GM18499 (cell line): Measurements from ENCODE around the gene DISC1.

Source experiments
- ATAC-seq: cut with Tn5 transposase; IDR thresholded peaks from one replicate; pipeline ENCODE4 v1.9.1; 2021; ENCODE audit warnings: moderate number of reproducible peaks; ENCODE audit not compliant: insufficient read depth, unreplicated experiment

The DISC1 gene

DNA sequence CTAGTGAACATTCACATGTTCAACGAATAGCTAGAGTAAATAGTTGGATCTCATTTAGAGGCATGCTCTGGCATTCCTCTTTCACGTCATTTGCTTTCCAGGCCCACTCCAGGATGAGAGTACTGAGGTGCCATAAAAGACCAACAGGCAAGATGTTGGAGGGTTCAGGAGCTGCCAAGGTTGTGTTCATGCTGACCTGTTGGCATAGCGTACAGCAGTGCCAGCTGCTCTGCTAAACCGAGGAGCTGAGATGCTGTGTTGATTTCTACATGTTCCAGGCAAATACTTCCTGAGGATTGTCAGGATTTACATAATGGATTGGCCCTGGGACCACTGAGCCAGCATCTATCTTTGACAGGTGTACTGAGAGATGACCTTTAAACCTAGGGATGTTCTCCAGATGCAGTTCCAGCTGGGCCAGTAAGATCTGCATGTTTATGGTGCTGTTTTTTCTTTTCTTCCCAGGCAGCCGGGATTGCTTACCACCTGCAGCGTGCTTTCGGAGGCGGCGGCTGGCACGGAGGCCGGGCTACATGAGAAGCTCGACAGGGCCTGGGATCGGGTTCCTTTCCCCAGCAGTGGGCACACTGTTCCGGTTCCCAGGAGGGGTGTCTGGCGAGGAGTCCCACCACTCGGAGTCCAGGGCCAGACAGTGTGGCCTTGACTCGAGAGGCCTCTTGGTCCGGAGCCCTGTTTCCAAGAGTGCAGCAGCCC lies 66.9 kb downstream of the DISC1 start:
- ATAC-seq: no peak

DNA sequence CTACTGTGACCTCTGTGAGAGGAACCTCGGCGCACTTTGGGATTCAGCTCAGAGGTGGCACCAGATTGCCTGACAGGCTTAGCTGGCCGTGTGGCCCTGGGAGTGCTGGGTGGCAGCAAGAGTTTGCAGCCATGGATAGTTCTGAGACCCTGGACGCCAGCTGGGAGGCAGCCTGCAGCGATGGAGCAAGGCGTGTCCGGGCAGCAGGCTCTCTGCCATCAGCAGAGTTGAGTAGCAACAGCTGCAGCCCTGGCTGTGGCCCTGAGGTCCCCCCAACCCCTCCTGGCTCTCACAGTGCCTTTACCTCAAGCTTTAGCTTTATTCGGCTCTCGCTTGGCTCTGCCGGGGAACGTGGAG lies 67.5 kb downstream of the DISC1 start:
- no peak for ATAC-seq

DNA sequence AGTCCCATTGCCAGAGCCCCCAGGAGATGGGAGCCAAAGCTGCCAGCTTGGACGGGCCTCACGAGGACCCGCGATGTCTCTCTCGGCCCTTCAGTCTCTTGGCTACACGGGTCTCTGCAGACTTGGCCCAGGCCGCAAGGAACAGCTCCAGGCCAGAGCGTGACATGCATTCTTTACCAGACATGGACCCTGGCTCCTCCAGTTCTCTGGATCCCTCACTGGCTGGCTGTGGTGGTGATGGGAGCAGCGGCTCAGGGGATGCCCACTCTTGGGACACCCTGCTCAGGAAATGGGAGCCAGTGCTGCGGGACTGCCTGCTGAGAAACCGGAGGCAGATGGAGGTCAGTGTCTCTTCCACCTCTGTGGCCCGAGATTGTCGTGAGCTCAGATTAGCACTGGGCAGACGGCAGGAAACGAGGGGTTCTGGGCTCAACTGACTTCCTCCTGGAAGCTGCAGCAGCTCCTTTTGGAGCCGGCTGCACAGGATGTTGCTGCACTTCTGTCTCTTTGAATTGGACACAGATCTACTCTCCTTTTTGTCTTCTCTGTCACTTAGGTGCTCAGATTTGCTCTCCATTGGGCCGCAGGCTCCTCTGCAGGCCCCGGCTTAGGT lies 68.0 kb downstream of the DISC1 start:
- no peak for ATAC-seq

DNA sequence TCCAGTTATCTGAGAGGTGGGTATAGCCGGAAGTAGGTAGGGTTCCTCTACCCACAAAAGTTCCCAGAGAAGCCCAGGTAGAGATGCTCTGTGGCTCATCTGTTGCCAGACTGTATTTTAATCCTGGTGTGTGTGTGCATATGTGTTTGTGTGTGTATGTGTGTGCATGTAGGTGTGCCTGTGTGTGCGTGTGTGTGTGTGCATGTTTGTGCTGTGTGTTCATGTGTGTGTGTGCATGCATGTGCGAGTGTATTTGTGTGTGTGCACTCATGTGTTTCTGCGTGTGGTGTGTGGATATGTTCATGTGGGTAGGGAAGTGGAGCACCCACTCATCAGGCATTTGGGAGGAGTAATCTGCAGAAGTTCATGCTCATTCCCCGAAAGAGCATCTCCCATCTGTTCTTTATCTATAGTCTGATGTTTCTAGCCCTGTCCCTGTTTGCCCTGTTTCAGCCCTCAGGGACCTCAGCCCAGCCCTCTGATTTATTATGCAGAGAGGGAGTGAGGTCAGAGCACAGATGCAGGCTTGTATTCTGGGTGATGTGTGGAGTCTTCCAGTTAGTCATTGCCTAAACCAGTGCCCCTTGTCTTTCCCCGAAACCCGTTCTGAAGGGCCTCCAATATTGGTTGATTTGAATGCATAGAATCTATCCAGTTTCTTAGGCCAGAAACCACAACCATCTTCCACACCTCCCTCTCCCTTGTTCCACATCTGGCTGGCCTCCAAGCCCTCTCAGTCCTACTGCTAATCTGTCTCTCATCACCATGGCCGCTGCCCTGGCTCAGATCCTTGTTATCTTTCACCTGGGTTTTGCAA lies 69.1 kb downstream of the DISC1 start:
- ATAC-seq: no peak

DNA sequence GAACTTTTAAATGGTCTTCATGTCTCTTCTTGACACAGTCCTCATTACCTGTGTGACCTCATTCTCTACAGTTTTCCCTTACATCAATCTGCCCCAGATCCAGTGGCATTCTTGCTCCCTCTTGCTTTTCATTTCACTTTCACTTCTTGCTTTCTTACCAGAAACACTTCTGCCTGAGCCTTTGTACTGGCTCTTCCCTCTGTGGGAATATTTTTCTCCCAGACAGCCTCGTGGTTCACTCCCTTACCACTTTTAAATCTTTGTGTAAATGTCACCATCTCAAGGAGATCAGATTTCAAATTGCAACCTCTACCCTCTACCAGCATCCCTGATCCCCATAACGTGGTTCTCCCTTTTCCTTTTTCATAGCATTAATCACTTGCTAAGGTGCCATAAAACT lies 73.2 kb downstream of the DISC1 start:
- ATAC-seq: no peak

DNA sequence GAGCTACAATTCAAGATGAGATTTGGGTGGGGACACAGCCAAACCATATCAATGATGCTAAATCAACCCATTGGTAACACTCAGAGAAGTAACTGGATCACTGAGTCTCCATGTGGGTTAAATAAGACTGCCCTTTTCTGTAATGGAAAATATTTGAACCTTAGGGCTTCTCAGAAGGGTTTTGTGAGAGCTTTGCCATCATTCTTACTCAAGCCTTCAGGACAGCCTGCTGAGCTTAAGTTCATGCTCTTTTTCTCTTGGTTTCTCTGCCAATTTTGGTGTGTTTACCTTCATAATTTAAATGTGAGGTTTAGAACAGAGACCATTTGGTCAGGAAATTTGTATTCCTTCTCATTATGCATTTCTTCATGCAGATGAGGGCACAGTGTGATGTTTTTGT lies 74.7 kb downstream of the DISC1 start:
- ATAC-seq: no peak

DNA sequence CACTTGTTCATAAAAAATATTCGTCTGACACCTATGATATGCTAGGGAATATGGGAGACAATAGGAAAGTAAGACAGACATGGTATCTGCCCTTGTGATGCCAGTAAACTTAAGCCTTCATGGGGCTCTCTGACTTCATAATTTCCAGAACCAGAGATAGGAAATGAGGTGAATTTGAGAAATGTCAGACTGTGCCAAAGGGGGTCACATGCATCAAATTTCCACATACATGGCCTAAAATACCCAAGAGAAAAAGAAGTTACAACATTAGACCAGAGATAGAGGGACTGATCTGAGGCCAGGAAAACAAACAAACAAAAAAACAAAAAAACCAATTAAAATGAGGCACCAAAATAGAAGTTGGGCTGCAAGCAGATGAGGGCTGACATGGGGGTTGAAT lies 75.7 kb downstream of the DISC1 start:
- no peak for ATAC-seq

DNA sequence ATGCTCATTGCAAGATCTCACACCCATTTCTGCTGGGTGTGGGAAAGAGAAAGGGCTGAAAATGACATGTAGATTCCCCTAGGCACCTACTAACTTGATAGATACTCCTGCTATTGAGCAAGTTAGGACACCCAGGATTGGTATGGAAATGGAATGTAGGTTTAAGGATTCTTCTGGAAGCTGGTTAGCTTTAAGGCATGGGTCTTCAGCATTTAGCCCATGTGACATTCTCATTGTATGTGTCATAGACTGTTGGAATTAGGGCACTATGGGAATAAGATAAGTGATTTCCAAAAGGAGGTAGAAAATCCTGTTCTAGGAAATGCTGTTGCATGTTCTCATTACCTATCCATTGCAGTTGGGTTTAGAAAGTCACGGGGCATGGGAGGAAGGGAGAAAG lies 76.2 kb downstream of the DISC1 start:
- ATAC-seq: no peak

DNA sequence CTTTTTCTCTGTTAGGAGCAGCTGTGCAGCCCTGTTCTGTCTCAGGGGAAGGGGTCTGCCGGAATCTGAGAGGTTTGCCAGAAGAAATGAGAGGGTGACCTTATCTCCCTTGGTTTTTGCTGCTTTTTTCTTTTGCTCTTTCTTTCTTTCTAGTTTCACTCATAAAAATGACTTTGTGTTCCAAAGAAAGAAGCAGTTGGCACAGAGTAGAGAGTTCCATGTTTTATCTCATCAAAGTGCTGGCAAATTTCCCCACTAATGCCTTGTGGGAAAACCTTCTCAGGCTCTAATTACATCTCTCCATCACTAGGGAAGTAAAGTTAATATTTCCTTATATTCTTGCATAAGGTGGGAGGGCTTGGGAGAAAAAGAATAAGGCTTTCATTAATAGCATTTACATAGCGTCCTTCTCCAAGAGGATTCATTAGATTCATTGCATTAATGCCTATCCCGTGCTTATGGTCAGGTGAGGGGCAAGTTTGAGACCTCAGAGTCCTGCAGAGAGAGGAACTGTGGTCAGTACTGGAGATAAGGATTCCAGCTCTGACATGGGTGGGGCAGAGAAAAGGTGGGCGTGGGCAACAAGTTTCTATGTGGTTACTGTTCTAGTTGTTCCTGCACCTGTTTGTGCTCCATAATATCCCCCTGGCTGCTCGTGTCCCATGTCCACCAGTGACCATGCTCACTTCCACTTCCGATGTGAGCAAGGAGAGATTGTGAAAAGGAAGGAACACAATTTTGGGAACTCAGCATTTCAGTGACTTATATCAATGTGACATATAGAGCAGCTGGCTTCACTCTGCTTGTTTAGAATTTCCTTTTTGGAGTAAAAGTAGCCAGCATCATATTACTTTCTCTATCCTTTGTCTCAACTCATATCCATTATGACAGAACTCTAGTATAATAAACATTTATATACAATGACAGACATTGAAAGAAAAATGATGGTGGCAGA lies 79.5 kb downstream of the DISC1 start:
- no peak for ATAC-seq

DNA sequence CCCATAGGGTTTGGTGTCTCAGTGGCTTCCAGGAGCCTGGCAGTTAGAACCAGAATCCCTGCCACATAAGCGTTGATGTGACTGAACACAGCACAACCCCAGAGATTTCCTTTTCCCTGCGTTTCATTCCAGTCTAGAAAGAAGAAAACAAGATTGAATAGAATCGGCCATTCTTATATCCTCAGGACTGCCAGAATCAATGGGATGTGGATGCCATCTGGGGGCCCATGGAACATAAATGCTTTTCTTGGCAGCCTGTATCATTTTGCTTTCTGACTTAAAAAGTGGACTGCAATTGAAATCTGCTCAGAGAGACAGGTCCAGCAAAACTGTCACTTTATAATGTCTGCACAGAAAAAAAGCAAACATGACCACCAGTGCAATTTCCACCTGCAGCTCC lies 80.3 kb downstream of the DISC1 start:
- ATAC-seq: no peak

DNA sequence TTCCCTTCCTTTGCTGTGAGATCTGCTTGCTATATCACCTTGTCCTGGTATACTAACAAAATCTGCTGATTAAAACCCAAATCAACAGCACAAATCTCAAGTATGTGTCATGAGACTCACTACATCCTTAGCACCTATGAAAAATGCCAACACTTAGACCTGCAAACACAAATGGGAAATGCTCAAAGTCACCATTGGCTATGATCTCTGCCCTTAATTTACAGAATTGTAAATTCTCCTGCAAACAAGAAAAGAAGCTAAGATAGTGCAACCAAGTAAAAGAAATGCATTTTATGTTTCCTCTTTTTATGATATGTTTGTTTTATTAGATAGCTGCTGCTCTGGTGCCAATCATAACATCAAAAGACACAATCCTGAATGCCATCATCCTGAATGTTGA lies 80.8 kb downstream of the DISC1 start:
- ATAC-seq: no peak

DNA sequence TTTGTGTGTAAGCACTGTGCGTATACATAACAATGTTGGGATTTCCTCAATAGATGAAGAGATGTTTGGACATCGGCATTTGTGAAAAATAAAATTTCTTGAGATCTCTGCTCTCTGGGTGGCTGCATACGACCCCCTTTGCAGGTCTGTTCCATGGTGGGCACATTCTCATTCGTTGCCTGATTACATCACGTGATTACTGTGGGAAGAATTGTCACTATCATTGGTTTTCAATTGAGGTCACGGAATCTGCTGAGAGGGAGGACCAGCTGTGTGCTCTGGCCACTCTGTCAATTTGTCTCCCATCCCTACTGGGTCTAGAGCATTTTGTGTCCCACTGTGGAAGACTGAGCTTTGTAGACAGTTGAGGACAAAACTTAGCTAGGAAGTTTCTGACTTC lies 81.8 kb downstream of the DISC1 start:
- no peak for ATAC-seq

DNA sequence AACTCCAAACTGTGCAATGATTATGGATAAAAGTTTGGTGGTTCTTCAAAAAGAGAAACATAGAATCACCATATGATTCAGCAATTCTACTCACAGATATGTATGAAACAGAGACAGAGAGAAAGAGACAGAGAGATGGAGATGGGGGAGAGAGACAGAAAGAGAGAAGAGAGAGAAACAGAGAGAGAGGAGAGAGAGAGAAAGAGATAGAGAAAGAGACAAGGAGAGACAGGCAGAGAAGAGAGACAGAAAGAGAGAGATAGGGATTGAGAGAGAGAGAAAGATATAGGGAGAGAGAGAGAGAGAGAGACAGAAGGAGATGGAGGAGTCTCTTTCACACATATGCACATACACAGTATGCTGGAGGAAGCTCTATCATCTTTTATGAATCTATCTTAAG lies 87.8 kb downstream of the DISC1 start:
- ATAC-seq: no peak

DNA sequence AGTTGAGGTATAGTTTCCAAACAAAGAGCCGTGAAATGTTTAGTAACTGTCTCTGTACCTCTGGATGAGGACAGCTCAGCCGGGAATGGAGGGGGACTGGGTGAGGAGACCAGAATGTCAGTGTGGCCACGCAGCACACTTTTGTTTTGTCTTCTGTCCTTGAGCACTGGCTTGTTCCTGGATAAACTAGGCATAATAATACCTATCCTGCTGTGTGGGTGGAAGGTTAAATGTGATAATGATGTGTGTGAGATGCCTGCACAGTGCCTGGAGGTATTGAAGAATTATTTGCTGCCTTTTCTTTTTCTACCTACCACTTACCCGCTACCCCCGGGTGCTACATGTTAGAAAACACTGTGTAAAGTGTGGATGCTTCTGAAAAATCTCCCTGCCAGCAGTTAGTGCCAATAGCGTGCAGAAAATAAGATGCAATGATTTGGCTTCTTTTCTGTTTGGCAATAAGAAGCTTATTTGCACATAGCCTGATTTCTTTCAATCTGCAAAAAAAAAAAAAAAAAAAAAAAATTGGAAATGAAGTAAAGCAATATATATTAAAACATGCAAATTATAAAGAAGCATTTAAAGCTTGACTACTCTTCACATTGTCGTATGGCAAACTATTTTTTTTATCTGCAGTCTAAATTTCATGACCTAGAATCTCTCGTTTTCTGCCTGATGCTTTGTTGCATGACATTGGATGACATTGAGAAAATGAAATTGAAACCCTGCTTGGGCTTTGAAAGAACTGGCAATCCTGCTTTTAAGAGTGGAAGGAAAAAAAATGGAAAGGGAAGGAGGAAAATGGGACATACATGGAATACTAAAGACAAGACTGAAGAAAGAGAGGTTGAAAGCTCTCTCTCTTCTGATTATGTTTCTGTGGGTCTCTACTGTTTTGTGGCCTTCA lies 89.5 kb downstream of the DISC1 start:
- ATAC-seq: no peak

DNA sequence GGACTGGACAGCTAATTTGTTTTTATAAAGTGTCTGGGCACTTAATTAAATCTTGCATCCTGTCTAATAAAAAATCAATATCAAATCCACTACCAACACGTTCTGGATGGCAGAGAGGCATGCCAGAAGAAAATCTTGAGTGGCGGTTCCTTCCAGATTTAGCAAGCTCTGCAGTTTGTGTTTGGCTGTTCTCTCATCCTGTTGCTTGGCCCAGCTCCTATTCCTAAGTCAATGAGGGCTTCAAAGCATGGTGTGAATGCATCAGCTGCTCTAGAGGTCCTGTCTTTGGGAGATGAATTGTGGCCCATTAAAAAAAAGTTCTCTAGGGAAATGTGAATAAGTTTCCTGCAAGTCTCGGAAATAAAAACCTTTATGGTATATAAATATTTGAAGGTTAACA lies 90.3 kb downstream of the DISC1 start:
- ATAC-seq: no peak

DNA sequence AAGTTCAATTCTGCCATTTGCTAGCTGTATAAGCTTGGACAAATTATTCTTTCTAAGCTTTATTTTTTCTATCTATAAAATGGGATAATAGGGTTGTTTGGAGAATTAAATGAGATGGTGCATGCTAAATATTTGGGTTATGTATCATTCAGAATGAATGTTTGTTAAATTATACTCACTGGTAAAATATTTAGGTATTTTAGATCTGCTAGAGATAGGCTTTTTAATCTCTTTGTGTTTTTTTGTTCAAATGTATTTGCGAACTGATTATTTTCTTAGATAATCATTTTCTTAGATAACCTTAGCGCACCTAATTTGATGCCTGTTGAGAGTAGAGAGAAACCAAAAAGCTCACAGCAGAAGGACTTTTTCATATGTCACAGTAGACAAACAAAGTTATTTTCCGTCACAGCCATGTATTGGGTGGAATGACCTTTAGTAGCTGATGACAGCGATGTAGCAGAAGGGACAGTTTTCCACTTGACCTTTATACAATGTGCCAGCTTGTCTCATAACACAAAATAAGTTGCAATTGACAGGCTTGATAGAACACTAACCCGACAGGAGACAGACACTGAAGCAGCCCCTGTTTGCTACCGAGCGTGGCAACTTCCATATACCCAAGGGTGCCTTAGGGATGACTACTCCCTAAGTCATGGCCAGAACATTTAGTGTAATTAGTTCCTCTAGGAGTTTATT lies 93.0 kb downstream of the DISC1 start:
- ATAC-seq: no peak

DNA sequence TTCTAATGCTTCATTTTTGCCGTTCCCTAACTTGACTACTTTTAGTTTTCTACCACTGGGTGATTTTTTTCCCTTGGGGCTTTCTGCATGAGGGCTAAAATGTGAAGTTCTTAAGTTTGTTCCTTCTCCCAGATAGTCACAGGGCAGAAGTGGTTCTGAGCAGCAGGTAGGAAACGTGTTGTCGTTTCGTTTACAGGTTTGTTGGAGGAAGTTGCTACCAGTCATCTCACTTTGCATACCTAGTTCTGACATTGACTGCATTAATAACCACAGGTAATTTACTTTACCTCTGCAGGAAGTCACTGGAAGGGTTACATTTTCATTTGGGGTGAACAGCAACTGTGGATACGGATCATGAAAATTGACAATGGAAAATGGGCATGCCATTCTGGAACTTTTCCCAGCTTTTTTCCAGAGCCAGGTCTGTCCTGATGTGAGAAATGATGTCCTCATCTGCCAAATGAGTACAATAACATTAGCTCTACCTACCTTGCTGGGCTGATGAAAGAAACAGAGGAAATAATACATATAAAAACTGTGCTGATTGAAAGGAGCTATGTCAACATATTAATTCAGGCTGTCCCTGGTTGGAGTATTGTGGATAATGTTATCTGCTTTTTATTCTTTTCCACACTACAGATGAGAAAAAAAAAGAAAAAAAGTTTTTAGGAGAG lies 94.2 kb downstream of the DISC1 start:
- ATAC-seq: no peak

DNA sequence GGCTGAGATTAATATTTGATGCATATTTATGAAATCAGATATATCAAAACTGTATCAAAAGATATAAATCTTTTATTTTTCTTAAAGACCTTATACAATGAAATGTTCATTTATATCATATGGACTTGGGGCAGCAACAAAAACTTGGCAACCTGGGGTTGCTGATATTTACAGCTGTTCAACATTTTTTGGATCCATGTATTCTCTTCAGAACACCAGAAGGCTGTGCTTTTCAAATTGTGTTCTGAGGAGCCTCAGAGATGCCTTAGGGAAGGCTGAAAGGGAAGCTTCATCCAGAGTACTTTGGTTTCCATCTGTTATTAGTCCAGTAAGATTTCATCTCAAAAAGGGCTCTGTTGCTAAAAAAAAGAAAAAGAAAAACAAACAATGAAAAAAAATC lies 94.8 kb downstream of the DISC1 start:
- ATAC-seq: no peak
